ENCODE data around the gene UBE2H. TPM values are rescaled to one million over a fixed set of nuclear protein-coding genes. Genes with fewer than 3 reads are reported as not detected.
"Not testable (repeated sequence)": the region's sequence is repeated elsewhere in the genome, so short reads cannot be mapped to it uniquely, and the experiment has no call there.

UBE2H gene
- total RNA-seq, 2 donors from 2014 or later = 92.6 to 93.4 TPM

- H3K36me3 ChIP-seq (replicated peaks in 1 of 2; ENCODE audit: insufficient read depth in 1 of 2, low read depth in 2 of 2) = no peaks in the 10 kb centered on the region
- ATAC-seq = no peak
- 60 to 79% methylated on average over 2 to 3 of the region's 3 CpGs for WGBS, 2 donors
Observed at GRCh38 chr7:129970816-129971215, 18.1 kb upstream of the UBE2H start.

GRCh38 chr7:129969881-129970446, 17.2 kb upstream of the UBE2H start:
- no peak overlapping the region for H3K4me3 ChIP-seq
- DNase-seq (no peak), ATAC-seq (no peak)
- no peaks in the 10 kb centered on the region for H3K27me3 ChIP-seq
- H3K4me1 ChIP-seq = peaks cover 9% of the 10 kb centered on the region
- no peaks in the 10 kb centered on the region for H3K9me3 ChIP-seq
- no peak for TF ChIP-seq CTCF (IDR thresholded peaks at IDR 0.05)
- TF ChIP-seq POLR2A (IDR thresholded peaks at IDR 0.05) = no peak
- intact Hi-C loops (cut with DNase I) = no loop called here
- 76 to 79% methylated on average over 3 of the region's 3 CpGs for WGBS, 2 donors
- no peak overlapping the region for H3K27ac ChIP-seq
- H3K36me3 ChIP-seq (replicated peaks in 1 of 2; ENCODE audit: insufficient read depth in 1 of 2, low read depth in 2 of 2) = no peaks in the 10 kb centered on the region

More at GRCh38 chr7:129970816-129971215, 18.1 kb upstream of the UBE2H start:
- H3K4me3 ChIP-seq = no peak overlapping the region
- H3K9me3 ChIP-seq = no peaks in the 10 kb centered on the region
- H3K27ac ChIP-seq = no peak overlapping the region
- no peak for DNase-seq
- TF ChIP-seq POLR2A (IDR thresholded peaks at IDR 0.05) (no peak), CTCF (IDR thresholded peaks at IDR 0.05) (no peak)
- peaks cover 16% of the 10 kb centered on the region for H3K4me1 ChIP-seq
- intact Hi-C loops (cut with DNase I) = no loop called here
- no peaks in the 10 kb centered on the region for H3K27me3 ChIP-seq

- no peaks in the 10 kb centered on the region for H3K9me3 ChIP-seq
- H3K36me3 ChIP-seq (replicated peaks in 1 of 2; ENCODE audit: insufficient read depth in 1 of 2, low read depth in 2 of 2) = no peaks in the 10 kb centered on the region
- H3K27ac ChIP-seq = no peak overlapping the region
- intact Hi-C loops (cut with DNase I) = no loop called here
- ATAC-seq (no peak), DNase-seq (no peak)
- no peak overlapping the region for H3K4me3 ChIP-seq
- H3K27me3 ChIP-seq = no peaks in the 10 kb centered on the region
- 77 to 89% methylated on average over 11 of the region's 11 CpGs for WGBS, 2 donors
- no peak for TF ChIP-seq CTCF (IDR thresholded peaks at IDR 0.05)
- no peak for TF ChIP-seq POLR2A (IDR thresholded peaks at IDR 0.05)
- H3K4me1 ChIP-seq = no peaks in the 10 kb centered on the region
Observed at GRCh38 chr7:129968592-129969383, 16.0 kb upstream of the UBE2H start.

GRCh38 chr7:129960204-129960475, 7.4 kb upstream of the UBE2H start:
- intact Hi-C loops (cut with DNase I); ATAC-seq; H3K27me3 ChIP-seq; H3K4me3 ChIP-seq; H3K27ac ChIP-seq; DNase-seq; H3K9me3 ChIP-seq; H3K36me3 ChIP-seq (replicated peaks in 1 of 2; ENCODE audit: insufficient read depth in 1 of 2, low read depth in 2 of 2): not testable (repeated sequence)
- peaks cover 13% of the 10 kb centered on the region for H3K4me1 ChIP-seq
- WGBS, 2 donors = 88 to 96% methylated on average over 4 of the region's 4 CpGs

GRCh38 chr7:129959471-129960203, 6.9 kb upstream of the UBE2H start:
- 88 to 90% methylated on average over 10 to 12 of the region's 12 CpGs for WGBS, 2 donors
- Histone ChIP-seq H3K9me3 (no peaks in the 10 kb centered on the region), H3K4me3 (no peak overlapping the region), H3K36me3 (replicated peaks in 1 of 2; ENCODE audit: insufficient read depth in 1 of 2, low read depth in 2 of 2) (no peaks in the 10 kb centered on the region), H3K27me3 (no peaks in the 10 kb centered on the region), H3K4me1 (peaks cover 13% of the 10 kb centered on the region), H3K27ac (peak overlapping the region in 1 of 4 donors; percentile 60)
- ATAC-seq (no peak), DNase-seq (no peak)
- no peak for TF ChIP-seq POLR2A (IDR thresholded peaks at IDR 0.05)
- no peak for TF ChIP-seq CTCF (IDR thresholded peaks at IDR 0.05)
- intact Hi-C loops (cut with DNase I) = no loop called here

All from body of pancreas (tissue), 4 donors.